SU-DHL-6 (cell line): ENCODE results near the gene NEURL2.

Source experiments
- H2AFZ ChIP-seq: fragments of 200-600 bp; sonication (generic); 2 replicates; pipeline ENCODE4 v1.6.1; 2014; ENCODE audit warnings: low read depth, mild to moderate bottlenecking, moderate library complexity, mixed read lengths, antibody characterized with exemption, low read length; ENCODE audit not compliant: severe bottlenecking
- H3F3A ChIP-seq: fragments of 200-600 bp; shearing (Covaris generic); 2 replicates; pipeline ENCODE4 v1.6.0; 2016; ENCODE audit warnings: antibody characterized with exemption, mild to moderate bottlenecking; ENCODE audit not compliant: insufficient read depth
- H3K27ac ChIP-seq: fragments of 200-600 bp; sonication (generic); 2 replicates; pipeline ENCODE4 v1.5.1; 2016; ENCODE audit warnings: low read depth, mild to moderate bottlenecking, low read length, moderate library complexity, mixed read lengths
- H3K27me3 ChIP-seq: fragments of 200-600 bp; sonication (generic), shearing (Covaris generic); 2 replicates; pipeline ENCODE4 v1.6.0; 2014; ENCODE audit warnings: mild to moderate bottlenecking, low read length
- H3K36me3 ChIP-seq: fragments of 200-600 bp; sonication (generic); 2 replicates; pipeline ENCODE4 v1.6.1; 2014; ENCODE audit warnings: mild to moderate bottlenecking, low read length, mixed read lengths
- H3K4me2 ChIP-seq: fragments of 300-600, 200-600 bp; shearing (Covaris generic), sonication (generic); 2 replicates; pipeline ENCODE4 v1.6.0; 2014; ENCODE audit warnings: low read length, low read depth, mild to moderate bottlenecking; ENCODE audit not compliant: poor library complexity, severe bottlenecking
- H3K4me3 ChIP-seq: fragments of 200-600 bp; sonication (generic); 2 replicates; pipeline ENCODE4 v1.5.1; 2014; ENCODE audit warnings: antibody characterized with exemption, low read length, mild to moderate bottlenecking, mixed read lengths; ENCODE audit not compliant: insufficient read depth, poor library complexity, severe bottlenecking
- H3K79me2 ChIP-seq: fragments of 200-600 bp; sonication (generic); 2 replicates; pipeline ENCODE4 v1.6.1; 2014; ENCODE audit warnings: mild to moderate bottlenecking, low read length, moderate library complexity; ENCODE audit not compliant: insufficient read depth
- H3K9ac ChIP-seq: fragments of 200-600 bp; sonication (generic); 2 replicates; pipeline ENCODE4 v1.7.0; 2014; ENCODE audit warnings: mild to moderate bottlenecking, low read length
- H3K9me2 ChIP-seq: fragments of 200-600 bp; sonication (generic); replicated peaks from 2 replicates; pipeline ENCODE4 v1.6.1; 2014; ENCODE audit warnings: low read length; ENCODE audit not compliant: insufficient read depth
- H3K9me3 ChIP-seq: fragments of 200-600 bp; sonication (generic); 2 replicates; pipeline ENCODE4 v1.6.1; 2014; ENCODE audit warnings: low read length, mixed read lengths; ENCODE audit not compliant: insufficient read depth
- H4K20me1 ChIP-seq: fragments of 200-600 bp; sonication (generic); 2 replicates; pipeline ENCODE4 v1.6.1; 2014; ENCODE audit warnings: low read depth, mild to moderate bottlenecking, antibody characterized with exemption, low read length, moderate library complexity, mixed read lengths
- CTCF ChIP-seq: fragments of 200-600 bp; sonication (generic); IDR thresholded peaks from one replicate; pipeline ENCODE4 v1.5.1; 2017; ENCODE audit warnings: antibody characterized with exemption, mild to moderate bottlenecking, low read length, moderate library complexity; ENCODE audit not compliant: insufficient read depth, poor library complexity, severe bottlenecking
- EZH2phosphoT487 ChIP-seq: fragments of 200-600 bp; sonication (generic), shearing (Covaris generic); conservative IDR thresholded peaks from 2 replicates; pipeline ENCODE4 v1.6.1; 2018; ENCODE audit warnings: mild to moderate bottlenecking, antibody characterized with exemption, low read length, moderate library complexity, mixed read lengths

NEURL2 gene

GRCh38 chr20:45897289-45897688, 6.3 kb upstream of the NEURL2 start:
- Histone ChIP-seq H3K36me3 (no peaks in the 10 kb centered on the region), H3K4me3 (no peak overlapping the region), H3K27me3 (no peaks in the 10 kb centered on the region), H3K79me2 (no peaks in the 10 kb centered on the region), H3K9me2 (no peaks in the 10 kb centered on the region), H3K9ac (no peak overlapping the region), H4K20me1 (no peaks in the 10 kb centered on the region), H3K9me3 (no peaks in the 10 kb centered on the region), H2AFZ (no peak overlapping the region), H3F3A (no peaks in the 10 kb centered on the region), H3K27ac (no peak overlapping the region), H3K4me2 (no peak overlapping the region)
- no peak for TF ChIP-seq CTCF

- no peak overlapping the region for H3K27ac ChIP-seq
- no peak for TF ChIP-seq EZH2phosphoT487
- no peak for TF ChIP-seq CTCF
- H3F3A ChIP-seq, result no peaks in the 10 kb centered on the region
- H3K4me3 ChIP-seq, result no peak overlapping the region
- H3K9me2 ChIP-seq, result no peaks in the 10 kb centered on the region
- no peak overlapping the region for H2AFZ ChIP-seq
- no peaks in the 10 kb centered on the region for H3K36me3 ChIP-seq
- H4K20me1 ChIP-seq, result no peaks in the 10 kb centered on the region
- no peaks in the 10 kb centered on the region for H3K79me2 ChIP-seq
- H3K9ac ChIP-seq, result no peak overlapping the region
- no peaks in the 10 kb centered on the region for H3K9me3 ChIP-seq
- no peak overlapping the region for H3K4me2 ChIP-seq
- H3K27me3 ChIP-seq, result no peaks in the 10 kb centered on the region
Observed at GRCh38 chr20:45896641-45897161, 5.7 kb upstream of the NEURL2 start.

DNA sequence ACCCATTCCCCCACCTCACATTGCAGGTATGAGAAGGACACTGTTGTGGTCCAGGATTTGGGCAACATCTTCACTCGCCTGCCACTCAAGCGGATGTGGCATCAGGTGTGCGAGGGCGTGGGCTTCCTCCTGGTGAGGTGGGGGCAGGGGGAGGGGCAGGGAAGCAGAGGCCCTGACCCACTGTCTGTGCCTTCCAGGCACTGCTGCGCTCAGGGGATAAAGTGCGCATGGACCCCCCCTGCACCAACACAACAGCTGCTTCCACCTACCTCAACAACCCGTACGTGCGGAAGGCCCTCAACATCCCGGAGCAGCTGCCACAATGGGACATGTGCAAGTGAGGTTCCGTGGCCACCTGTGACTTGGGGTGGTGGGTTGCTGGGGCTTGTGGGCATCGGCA, 3.8 kb upstream of the NEURL2 start:
- Histone ChIP-seq H2AFZ (no peak overlapping the region), H4K20me1 (no peaks in the 10 kb centered on the region), H3K4me3 (no peak overlapping the region), H3K9me3 (no peaks in the 10 kb centered on the region), H3K9me2 (no peaks in the 10 kb centered on the region), H3F3A (no peaks in the 10 kb centered on the region), H3K36me3 (no peaks in the 10 kb centered on the region), H3K27me3 (no peaks in the 10 kb centered on the region), H3K9ac (no peak overlapping the region), H3K79me2 (no peaks in the 10 kb centered on the region), H3K27ac (no peak overlapping the region), H3K4me2 (no peak overlapping the region)
- TF ChIP-seq CTCF, result no peak
- no peak for TF ChIP-seq EZH2phosphoT487
